Breast epithelium (tissue), 4 donors: Measurements from ENCODE around the gene NELL2. TPM values are rescaled to one million over a fixed set of nuclear protein-coding genes. Genes with fewer than 3 reads are reported as not detected.

ENCODE experiments used
- DNase-seq, 2 donors: peaks; one replicate each; pipeline ENCODE4 v3.0.0-alpha.2; 2019; ENCODE audit warnings: low spot score in 2 of 2
- H3K27ac ChIP-seq, 2 donors: fragments of 200-600 bp; sonication (generic) in 1 of 2; one replicate each; pipeline ENCODE4 v1.5.1; 2016 to 2019; ENCODE audit warnings: mild to moderate bottlenecking in 1 of 2
- H3K27me3 ChIP-seq, 2 donors: fragments of 200-600 bp; sonication (generic) in 1 of 2; one replicate each; pipeline versions ENCODE4 v1.5.1 to v1.6.0; 2017 to 2019; ENCODE audit warnings: control low read depth in 1 of 2, mild to moderate bottlenecking in 1 of 2
- H3K36me3 ChIP-seq: fragments of 200-600 bp; one replicate; pipeline ENCODE4 v1.5.1; 2019
- H3K4me1 ChIP-seq, 2 donors: fragments of 200-600 bp; sonication (generic); one replicate each; pipeline ENCODE4 v1.5.1; 2016 to 2019; ENCODE audit warnings: control low read depth in 1 of 2
- H3K4me3 ChIP-seq, 3 donors: fragments of 200-600 bp; sonication (generic); 1 replicate in 2 of 3; 2 replicates in 1 of 3; pipeline ENCODE4 v1.5.1; 2016 to 2019; ENCODE audit warnings: mild to moderate bottlenecking in 3 of 3, moderate library complexity in 2 of 3
- H3K9me3 ChIP-seq, 2 donors: fragments of 200-600 bp; sonication (generic) in 1 of 2; one replicate each; pipeline ENCODE4 v1.5.1; 2016 to 2019; ENCODE audit warnings: control low read depth in 1 of 2
- POLR2A ChIP-seq: fragments of 450-650 bp; IDR thresholded peaks from one replicate; pipeline ENCODE4 v1.6.1; 2016; ENCODE audit warnings: antibody characterized with exemption, mild to moderate bottlenecking, moderate library complexity
- POLR2AphosphoS5 ChIP-seq, 3 donors: sonication (generic); formaldehyde crosslinking; IDR thresholded peaks; one replicate each; pipeline ENCODE4 v1.6.1; 2017; ENCODE audit warnings: antibody characterized with exemption in 3 of 3
- intact Hi-C: fragments of 100-400 bp; cut with DNase I; formaldehyde crosslinking; loops from one replicate; pipeline ENCODE4 v1.15.1; 2023; ENCODE audit warnings: low total_unique reads
- total RNA-seq, 3 donors: library from RNA; depleted of rRNA; stranded (reverse); fragments of >200 nt; gene quantifications; one replicate each; pipeline ENCODE4 v1.1.0, GENCODE V29; 2016
- TF ChIP-seq, protein P1 (sequence below), 3 donors: fragments of 450-650 bp; IDR thresholded peaks; one replicate each; pipeline ENCODE4 v1.5.1; 2016 to 2017; ENCODE audit warnings: antibody characterized with exemption in 3 of 3, mild to moderate bottlenecking in 3 of 3, moderate library complexity in 3 of 3

The NELL2 gene
- total RNA-seq, 3 donors from 2014 or later: 4.9 to 10.1 (median 9.9) TPM

DNA sequence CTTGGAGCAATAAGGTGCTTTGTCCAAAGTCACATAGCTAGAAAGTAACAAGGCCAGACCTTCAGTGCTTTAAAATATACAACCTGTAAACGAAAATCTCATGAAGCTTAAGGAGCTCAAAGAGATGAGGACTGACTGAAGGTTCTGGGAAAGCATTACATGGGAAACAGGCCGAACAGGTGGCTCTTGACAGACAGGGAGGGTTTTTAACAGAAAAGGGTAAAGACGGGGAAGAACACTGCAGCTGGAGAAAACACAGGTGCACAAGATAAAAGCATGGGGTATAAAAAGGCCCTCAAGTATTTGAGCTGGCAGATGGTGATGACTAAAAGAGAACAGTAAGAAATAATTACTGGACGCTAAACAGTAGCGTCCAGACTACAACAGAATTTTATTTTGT is 257.2 kb downstream of the NELL2 start:
- Histone ChIP-seq H3K36me3 (no peaks in the 10 kb centered on the region), H3K9me3 (no peaks in the 10 kb centered on the region), H3K4me3 (no peak overlapping the region), H3K27me3 (no peaks in the 10 kb centered on the region), H3K27ac (no peak overlapping the region), H3K4me1 (no peaks in the 10 kb centered on the region)
- DNase-seq: no peak
- intact Hi-C loops: no loop called here
- no peak for TF ChIP-seq POLR2AphosphoS5 (IDR thresholded peaks at IDR 0.05)
- TF ChIP-seq POLR2A: no peak
- TF ChIP-seq, protein P1, sequence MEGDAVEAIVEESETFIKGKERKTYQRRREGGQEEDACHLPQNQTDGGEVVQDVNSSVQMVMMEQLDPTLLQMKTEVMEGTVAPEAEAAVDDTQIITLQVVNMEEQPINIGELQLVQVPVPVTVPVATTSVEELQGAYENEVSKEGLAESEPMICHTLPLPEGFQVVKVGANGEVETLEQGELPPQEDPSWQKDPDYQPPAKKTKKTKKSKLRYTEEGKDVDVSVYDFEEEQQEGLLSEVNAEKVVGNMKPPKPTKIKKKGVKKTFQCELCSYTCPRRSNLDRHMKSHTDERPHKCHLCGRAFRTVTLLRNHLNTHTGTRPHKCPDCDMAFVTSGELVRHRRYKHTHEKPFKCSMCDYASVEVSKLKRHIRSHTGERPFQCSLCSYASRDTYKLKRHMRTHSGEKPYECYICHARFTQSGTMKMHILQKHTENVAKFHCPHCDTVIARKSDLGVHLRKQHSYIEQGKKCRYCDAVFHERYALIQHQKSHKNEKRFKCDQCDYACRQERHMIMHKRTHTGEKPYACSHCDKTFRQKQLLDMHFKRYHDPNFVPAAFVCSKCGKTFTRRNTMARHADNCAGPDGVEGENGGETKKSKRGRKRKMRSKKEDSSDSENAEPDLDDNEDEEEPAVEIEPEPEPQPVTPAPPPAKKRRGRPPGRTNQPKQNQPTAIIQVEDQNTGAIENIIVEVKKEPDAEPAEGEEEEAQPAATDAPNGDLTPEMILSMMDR (IDR thresholded peaks at IDR 0.05): no peak

DNA sequence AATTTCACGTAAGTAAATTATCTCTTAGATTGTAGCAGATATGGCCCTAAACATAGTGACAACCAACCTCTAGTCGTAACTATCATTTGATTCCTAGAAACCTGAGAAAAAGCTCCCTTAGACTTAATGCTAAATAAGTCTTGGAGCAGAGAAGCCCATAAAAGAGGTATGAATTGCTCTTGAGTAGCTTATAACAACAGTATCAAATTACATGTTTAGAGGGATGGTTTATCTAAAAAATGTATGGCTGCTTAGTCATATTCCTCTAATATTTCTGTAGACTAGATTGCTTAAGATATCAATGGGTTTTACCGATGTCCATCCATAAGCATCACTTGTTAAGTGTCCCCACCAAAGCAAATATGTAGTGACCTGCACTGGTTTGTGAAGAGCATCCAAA is 259.7 kb downstream of the NELL2 start:
- Histone ChIP-seq H3K9me3 (no peaks in the 10 kb centered on the region), H3K36me3 (no peaks in the 10 kb centered on the region), H3K27ac (no peak overlapping the region), H3K4me3 (no peak overlapping the region), H3K4me1 (no peaks in the 10 kb centered on the region), H3K27me3 (no peaks in the 10 kb centered on the region)
- no peak for DNase-seq
- TF ChIP-seq POLR2A (no peak), POLR2AphosphoS5 (IDR thresholded peaks at IDR 0.05) (no peak)
- TF ChIP-seq, protein P1 (IDR thresholded peaks at IDR 0.05): no peak
- intact Hi-C loops: no loop called here

DNA sequence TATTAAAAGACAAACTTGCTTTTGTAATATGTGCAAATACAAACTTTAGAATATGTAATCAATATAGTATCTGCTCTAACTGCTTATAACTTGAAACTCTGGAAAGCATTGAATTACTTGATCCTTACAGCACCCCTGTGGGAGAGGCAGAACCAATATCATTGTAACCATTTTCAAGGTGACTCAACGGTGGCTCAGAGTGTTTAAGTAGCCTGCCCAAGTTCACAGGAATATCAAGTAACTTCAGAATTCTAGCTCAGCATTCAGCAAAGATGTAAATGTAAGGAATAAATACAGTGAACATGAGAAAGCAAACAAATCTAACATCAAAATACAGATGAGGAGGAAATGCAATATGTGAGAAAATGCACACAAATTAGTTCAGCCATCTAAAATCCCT is 264.6 kb downstream of the NELL2 start:
- intact Hi-C loops: no loop called here
- DNase-seq: no peak
- H3K36me3 ChIP-seq: no peaks in the 10 kb centered on the region
- no peaks in the 10 kb centered on the region for H3K4me1 ChIP-seq
- no peak overlapping the region for H3K27ac ChIP-seq
- H3K27me3 ChIP-seq: no peaks in the 10 kb centered on the region
- H3K4me3 ChIP-seq: no peak overlapping the region
- no peaks in the 10 kb centered on the region for H3K9me3 ChIP-seq
- TF ChIP-seq POLR2A (no peak), POLR2AphosphoS5 (IDR thresholded peaks at IDR 0.05) (no peak)
- TF ChIP-seq, protein P1 (IDR thresholded peaks at IDR 0.05): no peak

DNA sequence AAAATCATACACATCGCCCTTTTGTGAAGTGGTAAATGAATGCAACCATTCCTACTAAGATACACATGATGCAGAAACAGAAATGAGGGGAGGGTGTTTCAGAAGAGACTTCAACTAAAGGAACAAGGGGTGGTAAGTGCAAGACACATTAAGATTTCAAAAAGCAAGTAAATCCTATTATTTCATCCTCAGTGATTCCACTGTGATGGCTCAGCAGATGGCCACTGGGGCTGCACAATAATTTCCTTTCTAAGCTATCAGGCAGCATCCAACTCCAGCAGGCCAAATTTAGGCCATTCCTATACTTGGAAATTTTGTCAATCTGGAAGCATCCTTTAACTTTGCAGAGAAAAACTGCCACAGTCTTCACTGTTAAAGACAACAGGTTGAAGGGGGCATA is 272.4 kb downstream of the NELL2 start:
- H3K27me3 ChIP-seq: no peaks in the 10 kb centered on the region
- intact Hi-C loops: no loop called here

DNA sequence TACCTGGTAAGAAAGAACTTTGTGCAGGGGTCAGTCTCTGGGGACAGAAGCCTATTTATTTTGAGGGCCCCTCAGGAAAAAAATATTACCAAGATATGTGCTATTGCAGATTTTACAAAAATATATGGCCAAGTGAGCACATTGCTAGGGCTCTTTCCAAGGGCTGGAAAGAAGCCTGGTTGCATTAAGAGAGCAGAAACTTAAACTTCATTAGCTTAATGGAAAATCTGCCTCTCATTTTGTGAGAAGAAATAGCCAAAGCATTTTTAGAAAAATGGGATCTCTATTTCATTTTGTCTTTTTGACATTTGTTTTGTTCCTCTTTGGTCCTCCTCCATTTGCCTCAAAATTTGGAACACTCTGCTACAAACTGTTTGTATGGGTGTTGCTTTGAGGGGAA is 283.5 kb downstream of the NELL2 start:
- Histone ChIP-seq H3K27me3 (no peaks in the 10 kb centered on the region), H3K36me3 (no peaks in the 10 kb centered on the region), H3K27ac (no peak overlapping the region), H3K4me1 (no peaks in the 10 kb centered on the region), H3K4me3 (no peak overlapping the region), H3K9me3 (no peaks in the 10 kb centered on the region)
- TF ChIP-seq POLR2A (no peak), POLR2AphosphoS5 (IDR thresholded peaks at IDR 0.05) (no peak)
- TF ChIP-seq, protein P1 (IDR thresholded peaks at IDR 0.05): no peak
- intact Hi-C loops: no loop called here
- no peak for DNase-seq

More for the DNA sequence above, 272.4 kb downstream of the NELL2 start:
- H3K4me1 ChIP-seq: no peaks in the 10 kb centered on the region
- DNase-seq: no peak
- no peak for TF ChIP-seq POLR2A
- TF ChIP-seq, protein P1 (IDR thresholded peaks at IDR 0.05): no peak
- TF ChIP-seq POLR2AphosphoS5 (IDR thresholded peaks at IDR 0.05): no peak
- H3K27ac ChIP-seq: no peak overlapping the region
- no peak overlapping the region for H3K4me3 ChIP-seq
- H3K9me3 ChIP-seq: no peaks in the 10 kb centered on the region
- H3K36me3 ChIP-seq: no peaks in the 10 kb centered on the region
